NCI-H1436 treated with DMSO at 0.1 percent for 48 hours (cell line): ENCODE measurements around the gene ICAM4.
"Not testable (repeated sequence)": the region's sequence is repeated elsewhere in the genome, so short reads cannot be mapped to it uniquely, and the experiment has no call there.

Source experiments
- DNase-seq: peaks from one replicate; lab custom pipeline; 2025; lab: John Stamatoyannopoulos, UW

ICAM4 gene

DNA sequence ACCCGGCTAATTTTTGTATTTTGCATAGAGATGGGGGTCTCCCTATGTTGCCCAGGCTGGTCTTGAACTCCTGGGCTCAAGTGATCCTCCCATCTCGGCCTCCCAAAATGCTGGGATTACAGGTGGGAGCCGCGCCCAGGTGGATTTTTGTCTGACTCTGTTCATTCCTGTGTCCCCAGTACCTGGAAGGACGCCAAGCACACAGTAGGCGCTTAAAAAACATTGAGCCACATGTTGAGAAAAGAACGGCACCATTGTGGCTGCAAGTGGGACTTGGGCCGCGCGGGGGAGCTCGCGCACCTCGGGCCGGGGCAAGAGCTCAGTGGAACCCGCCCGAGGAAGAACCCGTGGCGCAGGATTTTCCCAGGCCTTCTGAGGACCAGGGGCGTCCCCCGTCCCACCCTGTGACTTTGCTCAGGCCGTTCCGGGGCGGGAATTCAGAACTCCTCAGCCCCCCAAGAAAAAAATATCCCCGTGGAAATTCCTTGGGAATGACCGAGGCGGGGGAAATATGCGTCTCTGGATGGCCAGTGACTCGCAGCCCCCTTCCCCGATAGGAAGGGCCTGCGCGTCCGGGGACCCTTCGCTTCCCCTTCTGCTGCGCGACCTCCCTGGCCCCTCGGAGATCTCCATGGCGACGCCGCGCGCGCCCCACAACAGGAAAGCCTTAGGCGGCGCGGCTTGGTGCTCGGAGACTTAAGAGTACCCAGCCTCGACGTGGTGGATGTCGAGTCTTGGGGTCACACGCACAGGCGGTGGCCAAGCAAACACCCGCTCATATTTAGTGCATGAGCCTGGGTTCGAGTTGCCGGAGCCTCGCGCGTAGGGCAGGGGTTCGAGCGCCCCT lies 17.2 kb upstream of the ICAM4 start:
- no peak for DNase-seq

DNA sequence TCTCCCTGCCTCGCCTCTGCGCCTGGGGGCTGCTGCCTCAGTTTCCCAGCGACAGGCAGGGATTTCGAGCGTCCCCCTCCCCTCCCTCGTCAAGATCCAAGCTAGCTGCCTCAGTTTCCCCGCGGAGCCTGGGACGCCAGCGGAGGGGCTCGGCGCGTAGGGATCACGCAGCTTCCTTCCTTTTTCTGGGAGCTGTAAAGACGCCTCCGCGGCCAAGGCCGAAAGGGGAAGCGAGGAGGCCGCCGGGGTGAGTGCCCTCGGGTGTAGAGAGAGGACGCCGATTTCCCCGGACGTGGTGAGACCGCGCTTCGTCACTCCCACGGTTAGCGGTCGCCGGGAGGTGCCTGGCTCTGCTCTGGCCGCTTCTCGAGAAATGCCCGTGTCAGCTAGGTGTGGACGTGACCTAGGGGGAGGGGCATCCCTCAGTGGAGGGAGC lies 16.6 kb upstream of the ICAM4 start:
- no peak for DNase-seq

DNA sequence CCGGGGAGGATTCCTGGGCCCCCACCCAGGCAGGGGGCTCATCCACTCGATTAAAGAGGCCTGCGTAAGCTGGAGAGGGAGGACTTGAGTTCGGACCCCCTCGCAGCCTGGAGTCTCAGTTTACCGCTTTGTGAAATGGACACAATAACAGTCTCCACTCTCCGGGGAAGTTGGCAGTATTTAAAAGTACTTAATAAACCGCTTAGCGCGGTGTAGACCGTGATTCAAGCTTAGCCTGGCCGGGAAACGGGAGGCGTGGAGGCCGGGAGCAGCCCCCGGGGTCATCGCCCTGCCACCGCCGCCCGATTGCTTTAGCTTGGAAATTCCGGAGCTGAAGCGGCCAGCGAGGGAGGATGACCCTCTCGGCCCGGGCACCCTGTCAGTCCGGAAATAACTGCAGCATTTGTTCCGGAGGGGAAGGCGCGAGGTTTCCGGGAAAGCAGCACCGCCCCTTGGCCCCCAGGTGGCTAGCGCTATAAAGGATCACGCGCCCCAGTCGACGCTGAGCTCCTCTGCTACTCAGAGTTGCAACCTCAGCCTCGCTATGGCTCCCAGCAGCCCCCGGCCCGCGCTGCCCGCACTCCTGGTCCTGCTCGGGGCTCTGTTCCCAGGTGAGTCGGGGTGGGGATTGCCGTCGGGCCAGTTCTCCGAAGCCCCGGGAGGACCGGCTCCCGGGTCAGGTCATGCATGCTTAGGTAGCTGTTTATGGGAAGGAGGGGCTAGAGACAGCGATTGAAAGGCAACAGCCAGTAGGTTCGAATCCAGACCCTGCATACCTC lies 15.9 kb upstream of the ICAM4 start, which contains the start of gene ICAM1:
Gene ICAM1, plus strand, starts transcription at position 505 of the 779 bp plus-strand sequence. Its CDS starts 40 bp downstream, at position 545.
- no peak for DNase-seq

DNA sequence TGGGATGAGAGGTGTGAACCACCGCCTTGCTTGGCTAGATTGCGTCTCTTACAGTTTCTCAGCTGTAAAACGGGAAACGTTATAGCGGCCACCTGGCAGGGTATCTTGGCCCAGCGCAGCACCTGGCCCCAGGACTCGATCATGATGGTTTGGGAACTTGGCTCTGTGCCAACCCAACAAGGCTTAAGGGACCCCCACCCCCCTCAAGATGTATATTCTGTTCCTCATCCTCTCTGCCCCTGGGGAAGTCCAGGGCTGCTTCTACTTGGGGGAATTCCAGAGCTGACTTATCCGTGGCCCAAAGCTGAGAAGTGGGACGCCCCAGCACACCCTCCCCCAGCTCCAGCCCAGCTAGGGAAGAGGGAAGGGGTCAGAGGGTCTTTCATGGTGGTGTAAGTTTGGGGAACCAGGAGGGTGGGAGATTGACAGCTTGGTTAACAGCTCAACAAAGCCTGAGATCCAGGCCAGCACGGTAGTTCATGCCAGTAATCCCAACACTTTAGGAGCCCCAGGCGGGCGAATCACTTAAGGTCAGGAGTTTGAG lies 15.1 kb upstream of the ICAM4 start:
- no peak for DNase-seq

DNA sequence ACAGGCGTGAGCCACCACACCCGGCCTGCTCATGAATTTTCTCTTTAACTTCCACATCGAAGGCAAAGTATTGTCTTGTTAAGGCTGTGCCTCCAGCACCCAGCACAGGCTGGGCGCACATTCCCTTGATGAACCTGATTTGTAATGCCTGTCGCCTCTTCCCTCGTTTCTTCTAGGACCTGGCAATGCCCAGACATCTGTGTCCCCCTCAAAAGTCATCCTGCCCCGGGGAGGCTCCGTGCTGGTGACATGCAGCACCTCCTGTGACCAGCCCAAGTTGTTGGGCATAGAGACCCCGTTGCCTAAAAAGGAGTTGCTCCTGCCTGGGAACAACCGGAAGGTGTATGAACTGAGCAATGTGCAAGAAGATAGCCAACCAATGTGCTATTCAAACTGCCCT lies 12.2 kb upstream of the ICAM4 start:
- DNase-seq = no peak

DNA sequence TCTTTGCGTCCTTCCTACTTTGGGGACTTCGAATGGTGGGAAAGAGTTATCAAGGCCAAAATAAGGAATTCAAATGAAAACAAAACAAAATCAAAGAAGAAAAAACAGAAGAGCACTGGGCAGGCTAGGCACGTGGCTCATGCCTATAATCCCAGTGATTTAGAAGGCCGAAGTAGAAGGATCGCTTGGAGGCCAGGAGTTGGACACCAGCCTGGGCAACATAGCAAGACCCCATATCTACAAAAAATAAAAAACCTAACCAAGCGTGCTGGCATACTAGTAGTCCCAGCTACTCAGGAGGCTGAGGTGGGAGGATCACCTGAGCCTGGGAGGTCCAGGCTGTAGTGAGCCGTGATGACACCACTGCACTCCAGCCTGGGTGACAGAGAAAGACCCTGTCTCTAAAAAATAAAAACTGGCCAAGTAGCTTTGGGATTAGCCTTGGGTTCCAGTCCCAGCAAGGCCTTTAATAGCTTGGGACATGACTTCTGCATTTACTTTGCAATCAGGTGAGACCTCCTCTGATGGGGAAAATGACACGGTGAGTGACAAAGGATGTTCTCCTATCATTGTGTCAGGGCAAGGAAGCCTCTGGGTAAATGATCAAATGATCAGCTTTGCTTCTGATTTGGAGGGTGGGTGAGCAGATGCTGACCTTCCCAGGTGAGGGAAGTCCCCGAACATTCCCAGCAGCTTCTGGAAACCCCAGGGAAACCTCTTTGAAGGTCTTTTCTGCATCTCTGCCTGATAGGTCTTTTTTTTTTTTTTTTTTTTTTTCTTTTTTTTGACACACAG lies 8.8 kb upstream of the ICAM4 start:
- no peak for DNase-seq

DNA sequence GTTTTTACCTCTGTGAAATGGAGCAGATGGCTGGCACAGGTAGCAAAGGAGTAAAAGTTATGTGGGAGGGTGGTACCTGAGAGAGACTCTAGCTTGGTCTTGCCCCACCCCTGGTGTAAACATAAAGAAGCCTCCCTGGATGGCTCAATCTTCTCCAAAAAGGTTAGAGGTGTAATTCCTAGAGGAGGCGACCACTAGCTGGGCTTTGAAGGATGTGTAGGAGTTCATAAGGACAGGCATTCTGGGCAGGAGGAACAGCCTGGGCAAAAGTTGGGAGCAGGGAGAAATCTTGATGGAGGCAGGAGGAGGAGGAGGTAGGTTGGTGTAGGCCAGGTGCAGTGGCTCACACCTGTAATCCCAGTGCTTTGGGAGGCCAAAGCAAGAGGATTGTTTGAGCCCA lies 7.8 kb upstream of the ICAM4 start:
- DNase-seq = no peak

DNA sequence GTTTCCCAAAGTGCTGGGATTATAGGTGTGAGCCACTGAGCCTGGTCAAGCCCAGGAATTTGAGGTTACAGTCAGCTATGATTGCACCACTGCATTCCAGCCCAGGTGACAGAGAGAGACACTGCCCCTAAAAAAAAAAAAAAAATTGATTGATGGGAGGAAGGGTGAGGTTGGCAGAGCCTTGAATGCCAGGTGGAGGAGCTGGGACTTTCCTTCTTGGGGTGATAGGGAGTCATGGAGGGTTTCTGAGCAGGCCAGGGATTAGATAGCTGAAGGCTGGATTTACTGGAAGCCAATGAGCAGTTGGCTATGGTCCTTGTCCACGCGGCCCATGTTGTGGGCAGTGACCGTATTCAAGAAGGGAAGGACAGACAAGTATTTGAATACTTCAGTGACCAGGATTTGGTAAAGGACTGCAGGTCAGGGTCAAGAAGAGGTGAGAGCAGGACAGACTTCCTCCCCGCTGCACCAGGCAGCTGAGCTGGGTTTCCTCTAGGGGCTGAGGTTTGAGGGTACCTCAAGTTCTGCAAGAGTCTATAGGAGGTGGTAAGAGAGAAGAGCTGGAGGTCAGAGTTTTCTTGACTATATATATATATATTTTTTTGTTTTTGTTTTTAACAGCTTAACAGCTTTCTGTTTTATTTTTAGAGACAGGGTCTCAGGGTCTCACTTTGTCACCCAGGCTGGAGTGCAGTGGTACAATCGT lies 6.9 kb upstream of the ICAM4 start:
- no peak for DNase-seq

DNA sequence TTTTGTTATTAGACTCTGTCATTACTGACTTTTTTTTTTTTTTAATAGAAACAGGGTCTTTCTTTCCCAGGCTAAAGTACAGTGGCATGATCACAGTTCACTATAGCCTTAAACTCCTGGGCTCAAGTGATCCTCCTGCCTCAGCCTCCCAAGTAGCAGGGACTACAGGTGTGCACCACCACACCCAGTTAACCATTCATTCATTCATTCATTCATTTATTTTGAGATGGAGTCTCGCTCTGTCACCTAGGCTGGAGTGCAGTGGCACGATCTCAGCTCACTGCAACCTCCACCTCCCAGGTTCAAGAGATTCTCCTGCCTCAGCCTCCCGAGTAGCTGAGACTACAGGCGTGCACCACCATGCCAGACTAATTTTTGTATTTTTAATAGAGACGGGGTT lies 4.7 kb upstream of the ICAM4 start:
- not testable (repeated sequence) for DNase-seq

DNA sequence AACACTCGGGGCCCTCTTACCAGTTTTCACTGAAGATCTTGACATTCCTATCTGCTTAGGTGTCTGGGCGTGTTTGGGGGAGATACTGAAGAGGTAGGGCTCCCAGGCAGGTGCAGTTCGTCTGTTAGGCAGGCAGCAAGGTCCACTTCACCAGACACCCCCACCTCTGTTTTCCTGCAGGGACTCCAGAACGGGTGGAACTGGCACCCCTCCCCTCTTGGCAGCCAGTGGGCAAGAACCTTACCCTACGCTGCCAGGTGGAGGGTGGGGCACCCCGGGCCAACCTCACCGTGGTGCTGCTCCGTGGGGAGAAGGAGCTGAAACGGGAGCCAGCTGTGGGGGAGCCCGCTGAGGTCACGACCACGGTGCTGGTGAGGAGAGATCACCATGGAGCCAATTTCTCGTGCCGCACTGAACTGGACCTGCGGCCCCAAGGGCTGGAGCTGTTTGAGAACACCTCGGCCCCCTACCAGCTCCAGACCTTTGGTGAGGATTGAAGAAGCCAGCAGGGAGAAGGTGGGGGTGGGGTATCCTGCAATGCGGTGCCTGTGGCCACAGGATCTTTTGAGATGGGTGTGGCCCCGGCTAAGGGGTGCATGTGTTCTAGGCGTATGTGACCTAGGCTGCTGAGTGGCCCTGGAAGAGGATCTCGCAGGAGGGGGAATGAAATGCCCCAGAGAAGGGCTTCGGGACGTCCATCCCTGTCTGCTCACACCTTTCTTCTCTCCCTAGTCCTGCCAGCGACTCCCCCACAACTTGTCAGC lies 3.3 kb upstream of the ICAM4 start:
- DNase-seq = no peak

DNA sequence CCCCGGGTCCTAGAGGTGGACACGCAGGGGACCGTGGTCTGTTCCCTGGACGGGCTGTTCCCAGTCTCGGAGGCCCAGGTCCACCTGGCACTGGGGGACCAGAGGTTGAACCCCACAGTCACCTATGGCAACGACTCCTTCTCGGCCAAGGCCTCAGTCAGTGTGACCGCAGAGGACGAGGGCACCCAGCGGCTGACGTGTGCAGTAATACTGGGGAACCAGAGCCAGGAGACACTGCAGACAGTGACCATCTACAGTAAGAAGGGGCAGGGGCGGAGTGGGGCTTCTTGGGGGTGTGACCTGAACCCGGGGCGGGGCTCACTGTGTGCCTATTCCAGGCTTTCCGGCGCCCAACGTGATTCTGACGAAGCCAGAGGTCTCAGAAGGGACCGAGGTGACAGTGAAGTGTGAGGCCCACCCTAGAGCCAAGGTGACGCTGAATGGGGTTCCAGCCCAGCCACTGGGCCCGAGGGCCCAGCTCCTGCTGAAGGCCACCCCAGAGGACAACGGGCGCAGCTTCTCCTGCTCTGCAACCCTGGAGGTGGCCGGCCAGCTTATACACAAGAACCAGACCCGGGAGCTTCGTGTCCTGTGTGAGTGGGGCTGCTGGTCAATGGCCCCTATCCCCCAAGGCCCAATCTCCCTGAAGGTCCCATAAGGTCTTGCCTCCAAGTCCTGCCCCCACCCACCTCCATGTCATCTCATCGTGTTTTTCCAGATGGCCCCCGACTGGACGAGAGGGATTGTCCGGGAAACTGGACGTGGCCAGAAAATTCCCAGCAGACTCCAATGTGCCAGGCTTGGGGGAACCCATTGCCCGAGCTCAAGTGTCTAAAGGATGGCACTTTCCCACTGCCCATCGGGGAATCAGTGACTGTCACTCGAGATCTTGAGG lies 2.4 kb upstream of the ICAM4 start:
- no peak for DNase-seq

DNA sequence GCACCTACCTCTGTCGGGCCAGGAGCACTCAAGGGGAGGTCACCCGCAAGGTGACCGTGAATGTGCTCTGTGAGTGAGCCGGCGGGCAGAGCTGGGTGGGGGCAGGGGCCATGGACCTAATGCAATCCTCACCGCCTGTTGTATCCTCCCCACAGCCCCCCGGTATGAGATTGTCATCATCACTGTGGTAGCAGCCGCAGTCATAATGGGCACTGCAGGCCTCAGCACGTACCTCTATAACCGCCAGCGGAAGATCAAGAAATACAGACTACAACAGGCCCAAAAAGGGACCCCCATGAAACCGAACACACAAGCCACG lies 1.8 kb upstream of the ICAM4 start:
- DNase-seq = no peak

DNA sequence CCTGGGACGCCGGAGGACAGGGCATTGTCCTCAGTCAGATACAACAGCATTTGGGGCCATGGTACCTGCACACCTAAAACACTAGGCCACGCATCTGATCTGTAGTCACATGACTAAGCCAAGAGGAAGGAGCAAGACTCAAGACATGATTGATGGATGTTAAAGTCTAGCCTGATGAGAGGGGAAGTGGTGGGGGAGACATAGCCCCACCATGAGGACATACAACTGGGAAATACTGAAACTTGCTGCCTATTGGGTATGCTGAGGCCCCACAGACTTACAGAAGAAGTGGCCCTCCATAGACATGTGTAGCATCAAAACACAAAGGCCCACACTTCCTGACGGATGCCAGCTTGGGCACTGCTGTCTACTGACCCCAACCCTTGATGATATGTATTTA lies 1.4 kb upstream of the ICAM4 start:
- DNase-seq = no peak

DNA sequence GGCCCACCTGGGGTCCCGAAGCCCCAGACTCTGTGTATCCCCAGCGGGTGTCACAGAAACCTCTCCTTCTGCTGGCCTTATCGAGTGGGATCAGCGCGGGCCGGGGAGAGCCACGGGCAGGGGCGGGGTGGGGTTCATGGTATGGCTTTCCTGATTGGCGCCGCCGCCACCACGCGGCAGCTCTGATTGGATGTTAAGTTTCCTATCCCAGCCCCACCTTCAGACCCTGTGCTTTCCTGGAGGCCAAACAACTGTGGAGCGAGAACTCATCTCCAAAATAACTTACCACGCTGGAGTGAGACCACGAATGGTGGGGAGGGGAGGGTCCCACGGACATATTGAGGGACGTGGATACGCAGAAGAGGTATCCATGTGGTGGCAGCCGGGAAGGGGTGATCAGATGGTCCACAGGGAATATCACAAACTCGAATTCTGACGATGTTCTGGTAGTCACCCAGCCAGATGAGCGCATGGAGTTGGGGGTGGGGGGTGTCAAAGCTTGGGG lies 2.0 kb downstream of the ICAM4 start:
- DNase-seq = no peak

DNA sequence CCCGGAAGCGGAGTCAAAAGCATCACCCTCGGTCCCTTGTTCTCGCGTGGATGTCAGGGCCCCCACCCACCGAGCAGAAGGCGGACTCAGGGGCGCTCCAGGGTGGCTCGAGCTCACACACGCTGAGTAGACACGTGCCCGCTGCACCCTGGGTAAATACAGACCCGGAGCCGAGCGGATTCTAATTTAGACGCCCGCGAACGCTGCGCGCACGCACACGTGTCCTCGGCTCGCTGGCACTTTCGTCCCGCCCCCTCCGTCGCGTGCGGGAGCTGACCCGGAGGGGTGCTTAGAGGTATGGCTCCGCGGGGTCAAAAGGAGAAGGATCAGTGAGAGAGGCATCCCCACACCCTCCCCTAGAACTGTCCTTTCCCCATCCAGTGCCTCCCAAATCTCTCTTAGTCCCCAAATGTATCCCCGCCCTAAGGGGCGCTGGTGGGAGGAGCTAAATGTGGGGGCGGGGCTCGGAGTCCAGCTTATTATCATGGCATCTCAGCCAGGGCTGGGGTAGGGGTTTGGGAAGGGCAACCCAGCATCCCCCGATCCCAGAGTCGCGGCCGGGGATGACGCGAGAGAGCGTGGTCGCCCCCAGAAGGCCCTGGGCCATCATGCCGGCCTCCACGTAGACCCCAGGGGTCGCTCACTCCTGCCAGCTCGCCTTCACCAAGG lies 2.5 kb downstream of the ICAM4 start:
- no peak for DNase-seq

DNA sequence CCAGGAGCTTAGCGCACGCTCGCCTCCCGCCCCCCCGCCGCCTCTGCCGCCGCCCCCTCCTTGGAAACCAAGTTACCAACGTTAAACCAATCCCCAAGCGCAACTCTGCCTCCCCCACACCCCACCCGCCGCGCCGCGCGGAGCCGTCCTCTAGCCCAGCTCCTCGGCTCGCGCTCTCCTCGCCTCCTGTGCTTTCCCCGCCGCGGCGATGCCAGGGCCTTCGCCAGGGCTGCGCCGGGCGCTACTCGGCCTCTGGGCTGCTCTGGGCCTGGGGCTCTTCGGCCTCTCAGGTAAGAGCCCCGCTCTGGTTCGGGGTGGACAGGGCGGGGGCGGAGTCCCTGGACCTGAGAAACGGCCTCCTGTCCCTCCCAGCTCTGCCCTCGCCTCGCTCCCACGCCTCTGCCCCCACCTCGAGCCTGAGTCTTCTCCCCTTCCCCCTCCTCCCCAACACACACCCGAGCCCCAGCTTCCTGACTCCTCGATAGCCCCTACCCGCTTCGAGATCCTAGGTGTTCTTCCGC lies 3.1 kb downstream of the ICAM4 start, which contains the start of gene ICAM5:
Gene ICAM5, plus strand, starts transcription at position 117 of the 521 bp plus-strand sequence. Its CDS starts 92 bp downstream, at position 209.
- no peak for DNase-seq

DNA sequence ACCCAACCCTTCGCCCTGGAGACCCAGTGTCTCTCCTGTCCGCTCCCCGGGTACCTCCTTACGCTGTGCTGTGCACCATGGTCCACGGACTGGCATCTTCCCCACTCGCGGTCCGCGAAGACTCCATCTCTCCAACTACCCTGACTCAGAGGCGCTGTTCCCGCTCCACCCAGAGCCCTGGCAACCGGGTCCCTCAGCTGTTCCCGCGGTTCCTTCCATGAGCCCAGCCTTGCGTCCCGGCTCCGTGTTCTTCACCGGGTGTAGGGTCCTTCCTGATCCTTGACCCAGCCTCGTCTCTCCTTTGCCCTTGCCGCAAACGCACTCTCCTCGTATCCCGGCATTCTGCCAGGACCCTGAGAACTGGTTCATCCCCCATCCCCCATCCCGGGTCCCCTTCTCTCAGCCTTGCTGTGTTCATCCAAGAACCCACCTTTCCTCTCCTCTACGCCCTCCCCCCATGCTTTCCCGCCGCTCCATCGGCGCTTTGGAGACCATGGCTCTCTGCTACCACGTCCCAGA lies 3.7 kb downstream of the ICAM4 start:
- DNase-seq = no peak

DNA sequence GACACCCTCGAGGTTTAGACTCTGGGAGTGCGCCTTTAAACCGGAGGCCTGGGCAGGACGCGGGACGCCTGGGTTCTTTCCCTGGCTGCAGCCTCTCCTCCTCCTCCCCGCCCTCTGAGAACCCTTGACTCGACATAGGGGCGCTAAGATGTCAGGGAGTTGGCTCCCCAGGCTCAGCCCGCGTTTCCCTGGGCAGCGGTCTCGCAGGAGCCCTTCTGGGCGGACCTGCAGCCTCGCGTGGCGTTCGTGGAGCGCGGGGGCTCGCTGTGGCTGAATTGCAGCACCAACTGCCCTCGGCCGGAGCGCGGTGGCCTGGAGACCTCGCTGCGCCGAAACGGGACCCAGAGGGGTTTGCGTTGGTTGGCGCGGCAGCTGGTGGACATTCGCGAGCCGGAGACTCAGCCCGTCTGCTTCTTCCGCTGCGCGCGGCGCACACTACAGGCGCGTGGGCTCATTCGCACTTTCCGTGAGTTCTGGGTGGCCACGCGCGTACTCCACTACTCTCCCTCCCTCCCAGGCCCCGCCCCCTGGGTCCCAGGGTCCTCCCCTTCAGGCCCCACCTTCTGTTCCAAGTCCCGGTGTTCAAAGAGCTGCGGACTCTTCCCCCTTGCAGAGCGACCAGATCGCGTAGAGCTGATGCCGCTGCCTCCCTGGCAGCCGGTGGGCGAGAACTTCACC lies 4.3 kb downstream of the ICAM4 start:
- no peak for DNase-seq
